MM.1S (cell line): ENCODE results near the gene BICC1.

Source experiments
- CTCF ChIP-seq: fragments of 300-600 bp; sonication (generic); IDR thresholded peaks from 2 replicates; pipeline ENCODE4 v1.5.1; 2016; ENCODE audit warnings: antibody characterized with exemption, low read length, mixed read lengths
- EZH2 ChIP-seq: fragments of 300-600 bp; sonication (generic); optimal IDR thresholded peaks from 2 replicates; pipeline ENCODE3; 2017; ENCODE audit warnings: low read depth, mild to moderate bottlenecking, antibody characterized with exemption, low read length, mixed read lengths

- TF ChIP-seq CTCF (no peak), EZH2 (no peak)
These were observed 186.2 kb downstream of the BICC1 start for GRCh38 chr10:58698777-58699356.
